ENCODE data around the gene IFRD1.

DNA sequence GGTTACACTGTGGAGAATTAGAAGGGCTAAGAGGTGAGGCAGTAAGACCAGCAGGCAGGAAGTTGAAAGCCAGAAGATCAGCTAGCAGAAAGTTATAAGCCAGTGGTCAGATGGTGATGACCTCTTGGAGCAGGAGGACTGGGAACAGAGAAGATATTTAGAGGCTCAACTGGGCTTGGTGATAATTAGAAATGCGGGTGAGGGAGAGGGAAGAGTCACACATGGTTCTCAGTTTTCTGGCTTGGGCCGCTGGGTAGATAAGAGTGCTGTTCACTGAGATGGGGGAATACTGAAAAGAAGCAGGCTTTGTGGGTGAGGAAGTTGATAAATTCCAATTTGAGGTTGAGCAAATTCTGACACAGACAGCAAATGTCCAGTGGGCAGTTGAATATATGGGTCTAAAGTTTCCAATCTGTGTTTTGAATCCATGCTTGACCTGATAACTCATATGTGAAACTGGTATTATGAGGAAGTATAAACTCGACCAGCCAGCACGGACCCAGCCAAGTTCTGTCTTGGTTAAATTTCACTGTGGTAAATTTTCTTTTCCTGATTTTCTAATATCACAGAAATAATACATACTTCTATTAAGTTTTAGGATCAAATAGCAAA is 53.2 kb downstream of the IFRD1 start:
- TF ChIP-seq BACH2 (CRISPR knock-in tag; IDR thresholded peaks at IDR 0.05; ENCODE audit: borderline replicate concordance) (no peak), ZNF70 (CRISPR knock-in tag; IDR thresholded peaks at IDR 0.05) (no peak)
- TF ChIP-seq, protein P1, sequence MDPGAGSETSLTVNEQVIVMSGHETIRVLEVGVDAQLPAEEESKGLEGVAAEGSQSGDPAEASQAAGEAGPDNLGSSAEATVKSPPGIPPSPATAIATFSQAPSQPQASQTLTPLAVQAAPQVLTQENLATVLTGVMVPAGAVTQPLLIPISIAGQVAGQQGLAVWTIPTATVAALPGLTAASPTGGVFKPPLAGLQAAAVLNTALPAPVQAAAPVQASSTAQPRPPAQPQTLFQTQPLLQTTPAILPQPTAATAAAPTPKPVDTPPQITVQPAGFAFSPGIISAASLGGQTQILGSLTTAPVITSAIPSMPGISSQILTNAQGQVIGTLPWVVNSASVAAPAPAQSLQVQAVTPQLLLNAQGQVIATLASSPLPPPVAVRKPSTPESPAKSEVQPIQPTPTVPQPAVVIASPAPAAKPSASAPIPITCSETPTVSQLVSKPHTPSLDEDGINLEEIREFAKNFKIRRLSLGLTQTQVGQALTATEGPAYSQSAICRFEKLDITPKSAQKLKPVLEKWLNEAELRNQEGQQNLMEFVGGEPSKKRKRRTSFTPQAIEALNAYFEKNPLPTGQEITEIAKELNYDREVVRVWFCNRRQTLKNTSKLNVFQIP (CRISPR knock-in tag; IDR thresholded peaks at IDR 0.05; ENCODE audit: borderline replicate concordance, low read depth) = no peak
- TF ChIP-seq, protein P2, sequence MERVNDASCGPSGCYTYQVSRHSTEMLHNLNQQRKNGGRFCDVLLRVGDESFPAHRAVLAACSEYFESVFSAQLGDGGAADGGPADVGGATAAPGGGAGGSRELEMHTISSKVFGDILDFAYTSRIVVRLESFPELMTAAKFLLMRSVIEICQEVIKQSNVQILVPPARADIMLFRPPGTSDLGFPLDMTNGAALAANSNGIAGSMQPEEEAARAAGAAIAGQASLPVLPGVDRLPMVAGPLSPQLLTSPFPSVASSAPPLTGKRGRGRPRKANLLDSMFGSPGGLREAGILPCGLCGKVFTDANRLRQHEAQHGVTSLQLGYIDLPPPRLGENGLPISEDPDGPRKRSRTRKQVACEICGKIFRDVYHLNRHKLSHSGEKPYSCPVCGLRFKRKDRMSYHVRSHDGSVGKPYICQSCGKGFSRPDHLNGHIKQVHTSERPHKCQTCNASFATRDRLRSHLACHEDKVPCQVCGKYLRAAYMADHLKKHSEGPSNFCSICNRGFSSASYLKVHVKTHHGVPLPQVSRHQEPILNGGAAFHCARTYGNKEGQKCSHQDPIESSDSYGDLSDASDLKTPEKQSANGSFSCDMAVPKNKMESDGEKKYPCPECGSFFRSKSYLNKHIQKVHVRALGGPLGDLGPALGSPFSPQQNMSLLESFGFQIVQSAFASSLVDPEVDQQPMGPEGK (CRISPR knock-in tag; IDR thresholded peaks at IDR 0.05; ENCODE audit: borderline replicate concordance) = no peak
- TF ChIP-seq, protein P3, sequence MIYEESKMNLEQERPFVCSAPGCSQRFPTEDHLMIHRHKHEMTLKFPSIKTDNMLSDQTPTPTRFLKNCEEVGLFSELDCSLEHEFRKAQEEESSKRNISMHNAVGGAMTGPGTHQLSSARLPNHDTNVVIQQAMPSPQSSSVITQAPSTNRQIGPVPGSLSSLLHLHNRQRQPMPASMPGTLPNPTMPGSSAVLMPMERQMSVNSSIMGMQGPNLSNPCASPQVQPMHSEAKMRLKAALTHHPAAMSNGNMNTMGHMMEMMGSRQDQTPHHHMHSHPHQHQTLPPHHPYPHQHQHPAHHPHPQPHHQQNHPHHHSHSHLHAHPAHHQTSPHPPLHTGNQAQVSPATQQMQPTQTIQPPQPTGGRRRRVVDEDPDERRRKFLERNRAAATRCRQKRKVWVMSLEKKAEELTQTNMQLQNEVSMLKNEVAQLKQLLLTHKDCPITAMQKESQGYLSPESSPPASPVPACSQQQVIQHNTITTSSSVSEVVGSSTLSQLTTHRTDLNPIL (CRISPR knock-in tag; IDR thresholded peaks at IDR 0.05; ENCODE audit: low read depth) = no peak

All from SK-N-SH treated with all-trans-retinoic acid at 6 μM for 48 hours (cell line).